ENCODE data around the gene KRTAP5-2.
"Not testable (repeated sequence)": the region's sequence is repeated elsewhere in the genome, so short reads cannot be mapped to it uniquely, and the experiment has no call there.

The KRTAP5-2 gene

DNA sequence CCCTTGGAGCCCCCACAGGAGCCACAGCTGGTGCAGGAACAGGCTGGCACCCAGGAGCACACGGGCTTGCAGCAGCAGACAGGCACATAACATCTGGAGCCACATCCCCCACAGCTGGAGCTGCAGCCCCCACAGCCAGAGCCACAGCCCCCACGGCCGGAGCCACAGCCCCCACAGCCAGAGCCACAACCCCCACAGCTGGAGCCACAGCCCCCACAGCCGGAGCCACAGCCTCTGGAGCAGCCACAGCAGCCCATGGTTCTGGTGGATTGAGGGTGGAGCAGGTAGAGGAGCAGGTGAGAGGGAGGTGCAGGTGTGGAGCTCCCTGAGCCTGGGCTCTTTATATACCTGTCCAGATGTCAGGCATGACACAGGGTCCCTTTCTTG lies at the start of gene KRTAP5-2:
Gene KRTAP5-2 (minus strand): TSS at position 301 of the 387 bp plus-strand sequence. CDS start 44 bp downstream, at position 257.
- TF ChIP-seq CTCF (IDR thresholded peaks at IDR 0.05; ENCODE audit: borderline replicate concordance, control extremely low read depth, extremely low read depth, insufficient read depth, missing control alignments) = no peak
- in situ Hi-C loops (cut with MboI; ENCODE audit: low sequenced_read_pairs, unreplicated experiment) = no loop called here

DNA sequence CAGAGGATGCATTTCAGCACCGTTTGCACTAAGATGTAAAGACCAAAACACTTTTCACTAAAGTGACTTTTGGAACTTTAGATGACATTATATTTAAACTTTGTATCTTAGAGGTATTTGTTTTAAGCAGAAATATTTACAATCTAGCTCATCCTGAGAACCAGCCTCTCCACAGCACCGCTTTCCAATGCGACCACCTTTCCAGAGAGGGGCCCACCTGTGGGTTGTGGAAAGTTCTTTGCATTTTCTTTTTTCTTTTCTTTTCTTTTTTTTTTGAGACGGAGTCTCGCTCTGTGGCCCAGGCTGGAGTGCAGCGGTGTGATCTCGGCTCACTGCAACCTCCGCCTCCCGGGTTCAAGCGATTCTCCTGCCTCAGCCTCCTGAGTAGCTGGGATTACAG lies 48.4 kb upstream of the KRTAP5-2 start:
- DNase-seq (ENCODE audit: low spot score); in situ Hi-C loops (cut with MboI; ENCODE audit: low sequenced_read_pairs, unreplicated experiment): not testable (repeated sequence)

More for the DNA sequence above, at the start of gene KRTAP5-2:
- DNase-seq (ENCODE audit: low spot score) = no peak

DNA sequence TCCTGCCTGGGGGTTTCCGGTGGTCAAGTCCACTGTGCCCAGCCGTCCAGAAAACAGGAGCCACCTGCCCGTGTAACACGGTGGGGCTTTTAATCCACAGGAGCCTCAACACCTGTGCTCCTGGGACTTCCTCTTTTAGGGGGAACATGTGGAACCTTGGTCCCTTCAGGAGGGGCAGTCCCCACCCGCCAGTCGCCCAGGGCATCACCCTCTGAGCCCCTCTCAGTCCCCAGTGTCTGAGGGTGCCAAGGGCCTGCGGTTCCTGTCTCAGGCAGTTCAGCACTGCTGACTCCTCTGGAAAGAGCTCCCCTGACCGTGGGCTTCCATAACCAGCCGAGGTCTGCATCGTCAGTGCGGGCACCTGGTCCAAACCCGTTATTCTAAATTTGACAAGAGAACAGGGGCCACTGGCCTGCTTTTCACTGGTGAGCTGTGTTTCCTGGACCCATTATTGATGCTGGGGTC lies 47.3 kb upstream of the KRTAP5-2 start:
- DNase-seq (ENCODE audit: low spot score) = no peak
- TF ChIP-seq CTCF (IDR thresholded peaks at IDR 0.05; ENCODE audit: borderline replicate concordance, control extremely low read depth, extremely low read depth, insufficient read depth, missing control alignments) = no peak
- in situ Hi-C loops (cut with MboI; ENCODE audit: low sequenced_read_pairs, unreplicated experiment) = no loop called here

- no peak for TF ChIP-seq CTCF (IDR thresholded peaks at IDR 0.05; ENCODE audit: borderline replicate concordance, control extremely low read depth, extremely low read depth, insufficient read depth, missing control alignments)
- no peak for DNase-seq (ENCODE audit: low spot score)
- in situ Hi-C loops (cut with MboI; ENCODE audit: low sequenced_read_pairs, unreplicated experiment) = no loop called here
Observed at GRCh38 chr11:1644601-1645356, 46.7 kb upstream of the KRTAP5-2 start.

DNA sequence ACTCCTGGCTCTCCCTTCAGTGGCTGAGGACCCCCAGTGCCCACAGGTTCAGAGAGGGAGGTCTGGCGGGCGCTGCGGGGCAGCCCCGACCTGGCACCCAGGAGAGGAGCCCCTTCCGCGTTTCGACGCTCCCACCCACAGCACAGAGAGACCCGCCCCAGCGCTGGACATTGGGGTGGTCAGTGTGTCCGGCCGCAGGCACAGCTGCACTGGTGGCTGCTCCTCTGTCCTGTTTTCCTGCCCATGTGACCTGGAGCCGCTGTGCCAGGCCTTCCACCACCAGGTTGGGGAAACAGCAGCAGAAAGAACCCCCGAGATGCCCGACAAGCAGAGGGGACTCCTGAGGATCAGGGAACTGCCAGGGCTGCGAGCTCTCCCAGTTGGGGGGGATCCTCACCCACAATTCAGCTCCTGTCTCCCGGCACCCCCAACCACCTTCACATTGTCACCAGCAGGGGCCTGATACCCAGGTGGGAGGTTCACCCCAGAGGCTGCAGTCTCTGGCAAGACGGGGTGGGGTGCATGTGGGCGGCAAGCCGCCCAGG lies 45.1 kb upstream of the KRTAP5-2 start:
- DNase-seq (ENCODE audit: low spot score) = no peak
- in situ Hi-C loops (cut with MboI; ENCODE audit: low sequenced_read_pairs, unreplicated experiment) = no loop called here
- TF ChIP-seq CTCF (IDR thresholded peaks at IDR 0.05; ENCODE audit: borderline replicate concordance, control extremely low read depth, extremely low read depth, insufficient read depth, missing control alignments) = no peak

DNA sequence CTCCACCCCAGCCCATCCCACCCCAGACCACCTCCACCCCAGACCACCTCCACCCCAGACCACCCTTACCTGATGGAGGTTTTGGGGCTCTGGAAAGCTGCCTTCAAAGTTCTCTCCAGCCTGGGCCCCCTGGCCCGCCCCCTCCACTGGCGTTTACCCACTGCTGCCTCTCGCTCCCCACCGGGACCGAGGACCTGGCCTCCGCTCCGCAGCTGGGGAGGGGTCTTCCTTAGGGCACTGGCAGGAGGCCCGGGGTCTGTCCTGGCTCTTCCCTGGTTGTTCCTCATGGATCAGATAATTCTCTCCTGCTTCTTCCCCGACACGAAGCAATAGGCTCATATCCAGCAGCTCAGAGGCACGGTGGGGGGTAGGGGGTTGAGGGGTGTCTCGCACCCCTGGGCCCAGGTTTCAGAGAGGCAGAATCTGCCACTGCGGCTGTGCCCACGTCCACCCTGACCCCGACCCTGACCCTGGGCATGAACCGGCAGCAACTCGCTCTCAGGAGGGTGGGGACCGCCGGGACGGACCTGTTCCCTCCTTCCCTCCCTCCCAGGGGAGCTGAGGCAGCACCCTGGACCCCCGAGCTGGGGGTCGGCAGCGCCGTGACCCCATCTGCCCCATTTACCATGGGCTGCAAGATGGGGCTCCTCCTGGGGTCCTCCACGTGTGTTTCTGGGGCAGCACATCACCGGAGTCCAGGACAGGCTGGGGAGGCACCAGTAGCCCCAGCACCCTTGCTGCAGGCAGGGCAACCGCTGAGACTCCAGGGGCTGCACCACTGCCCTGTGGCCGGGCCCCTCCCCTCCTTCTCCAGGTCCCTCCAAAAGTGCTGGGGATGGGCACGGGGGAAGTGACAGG lies 44.4 kb upstream of the KRTAP5-2 start:
- in situ Hi-C loops (cut with MboI; ENCODE audit: low sequenced_read_pairs, unreplicated experiment) = no loop called here
- TF ChIP-seq CTCF (IDR thresholded peaks at IDR 0.05; ENCODE audit: borderline replicate concordance, control extremely low read depth, extremely low read depth, insufficient read depth, missing control alignments) = no peak
- DNase-seq (ENCODE audit: low spot score) = no peak
